H4 (cell line): ENCODE results near the gene PPP1R1A. TPM values are rescaled to one million over a fixed set of nuclear protein-coding genes. Genes with fewer than 3 reads are reported as not detected.

Experiments
- DNase-seq: peaks from one replicate; pipeline ENCODE4 v3.0.0-alpha.2; 2015; ENCODE audit warnings: low spot score
- total RNA-seq: library from RNA; depleted of rRNA; stranded (reverse); fragments of >200 nt; shearing (Covaris generic); gene quantifications from 2 replicates; pipeline ENCODE4 v1.2.3, GENCODE V29; 2014

The PPP1R1A gene
- total RNA-seq, 1 experiment from 2014 or later, result 0.21 TPM

DNA sequence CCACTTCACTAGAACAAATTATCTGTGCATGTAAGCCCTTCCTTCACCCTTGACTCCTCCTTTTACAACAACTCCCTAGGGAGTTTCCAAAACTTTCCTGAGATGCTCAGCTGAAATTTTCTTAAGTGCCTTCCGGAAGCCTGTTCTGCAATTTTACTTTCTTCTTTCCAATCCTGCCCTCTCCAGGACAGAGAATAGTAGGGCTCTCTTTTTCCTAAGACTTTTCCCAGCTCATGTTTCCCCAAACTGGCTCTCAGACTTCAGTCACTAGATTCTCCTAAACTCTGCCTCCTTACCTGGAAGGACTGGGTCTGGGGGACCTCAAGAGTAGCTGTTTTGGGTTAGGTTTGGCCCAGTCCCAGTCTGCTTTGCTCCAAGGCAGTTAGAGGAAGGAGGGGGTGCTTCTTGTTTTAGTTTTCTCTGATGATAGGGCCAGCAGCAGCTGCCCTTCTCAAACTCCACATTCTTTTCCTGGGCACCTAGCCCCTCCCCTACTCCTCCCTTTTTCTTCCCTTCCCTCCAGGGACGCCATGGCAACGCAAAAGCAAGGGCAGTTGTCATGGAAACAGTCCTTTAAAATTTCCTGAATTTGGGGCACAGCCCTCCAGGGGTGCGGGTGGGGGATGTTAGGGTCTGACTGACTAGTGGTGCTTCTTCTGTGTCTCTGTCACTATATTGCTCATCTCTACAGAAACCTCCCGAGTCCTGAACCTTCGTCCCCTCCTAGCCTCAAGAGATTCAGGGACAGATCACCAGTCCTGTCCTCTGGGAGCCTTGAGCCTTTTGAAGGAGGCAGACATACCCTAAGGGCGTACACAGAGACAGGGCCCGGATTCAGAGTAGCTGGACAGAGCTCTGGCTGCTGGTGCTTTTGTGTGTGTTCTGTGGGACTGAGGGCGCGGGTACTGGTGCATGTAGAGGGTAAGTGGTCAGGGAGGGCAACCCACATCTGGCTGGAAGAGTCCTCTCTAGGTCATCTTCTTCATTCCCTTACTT lies 17.0 kb downstream of the PPP1R1A start:
- DNase-seq, result no peak

DNA sequence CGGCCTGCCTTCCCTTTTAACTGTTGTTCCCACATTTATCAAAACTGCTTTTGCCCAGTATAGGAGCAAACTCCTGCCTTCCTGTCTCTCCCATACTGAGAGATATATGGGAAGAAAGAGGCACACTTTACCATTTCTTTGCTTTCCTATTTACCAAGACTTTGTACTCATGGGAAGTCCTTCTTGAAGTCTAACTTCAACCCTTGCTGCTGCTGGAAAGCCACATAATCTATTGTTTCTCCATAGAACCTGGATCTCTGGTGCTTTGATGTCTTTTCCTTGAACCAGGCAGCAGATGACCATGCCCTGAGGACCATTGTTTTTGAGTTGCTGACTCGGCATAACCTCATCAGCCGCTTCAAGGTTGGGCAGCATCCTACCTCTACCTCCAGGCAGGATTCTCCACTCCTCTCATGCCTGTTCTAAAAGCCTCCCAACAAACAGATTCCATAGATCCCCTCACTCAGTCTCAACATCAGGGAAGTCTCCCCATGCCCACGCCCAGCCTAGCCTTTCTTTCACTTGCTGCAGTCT lies 18.4 kb downstream of the PPP1R1A start:
- DNase-seq, result no peak

DNA sequence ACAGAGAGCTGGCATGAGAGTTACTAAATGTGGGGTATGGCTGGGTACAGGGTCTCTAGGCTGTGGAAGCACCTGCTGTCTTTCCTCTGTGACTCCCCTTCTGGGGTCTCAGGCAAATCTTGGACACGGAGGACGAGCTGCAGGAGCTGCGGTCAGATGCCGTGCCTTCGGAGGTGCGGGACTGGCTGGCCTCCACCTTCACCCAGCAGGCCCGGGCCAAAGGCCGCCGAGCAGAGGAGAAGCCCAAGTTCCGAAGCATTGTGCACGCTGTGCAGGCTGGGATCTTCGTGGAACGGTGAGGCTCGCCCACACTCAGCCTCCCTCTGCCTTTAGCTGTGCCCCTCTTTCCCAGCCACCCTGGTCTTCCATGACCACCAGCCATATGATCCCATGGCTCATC lies 19.4 kb downstream of the PPP1R1A start:
- DNase-seq, result no peak

DNA sequence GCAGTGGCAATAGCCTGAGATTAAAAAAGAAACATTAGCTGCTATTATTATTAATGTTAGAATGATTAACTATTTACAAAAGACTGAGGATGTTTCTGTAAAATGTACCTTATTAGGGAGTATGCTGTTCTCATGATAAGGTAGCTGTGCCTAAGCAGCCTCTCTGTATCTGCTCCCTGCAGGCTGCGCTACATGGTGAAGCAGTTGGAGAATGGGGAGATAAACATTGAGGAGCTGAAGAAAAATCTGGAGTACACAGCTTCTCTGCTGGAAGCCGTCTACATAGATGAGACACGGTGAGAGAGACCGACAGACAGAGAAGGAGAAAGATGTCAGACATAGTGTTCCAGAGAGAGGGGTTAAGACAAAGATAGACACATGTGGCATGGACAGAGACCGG lies 21.7 kb downstream of the PPP1R1A start:
- DNase-seq, result no peak

DNA sequence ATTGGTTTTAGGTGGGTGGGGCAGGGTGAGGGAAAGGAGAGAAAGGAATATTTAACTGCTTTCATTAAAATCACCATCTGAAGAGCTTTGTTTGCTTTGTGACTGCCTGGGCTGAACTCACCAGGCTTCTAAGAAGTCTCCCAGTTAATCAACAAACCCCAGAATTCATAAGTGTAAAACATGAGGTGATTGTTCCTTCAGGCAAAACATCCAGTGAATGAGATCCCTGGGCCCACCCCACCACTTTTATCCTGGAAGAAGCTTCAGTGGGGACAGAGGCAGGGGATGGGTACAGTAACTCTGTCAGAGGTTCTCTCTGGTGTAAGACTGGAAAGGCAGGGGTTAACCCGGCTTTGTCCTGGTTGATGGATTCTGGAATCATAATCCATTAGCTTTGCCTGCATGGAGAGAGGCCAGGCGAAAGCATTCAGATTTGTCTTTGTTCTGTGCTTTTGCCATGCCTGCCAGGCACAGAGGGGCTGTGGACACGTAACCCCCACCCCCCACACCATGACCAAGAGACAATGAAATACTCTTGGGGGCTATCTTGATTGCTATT lies 22.4 kb downstream of the PPP1R1A start:
- no peak for DNase-seq

DNA sequence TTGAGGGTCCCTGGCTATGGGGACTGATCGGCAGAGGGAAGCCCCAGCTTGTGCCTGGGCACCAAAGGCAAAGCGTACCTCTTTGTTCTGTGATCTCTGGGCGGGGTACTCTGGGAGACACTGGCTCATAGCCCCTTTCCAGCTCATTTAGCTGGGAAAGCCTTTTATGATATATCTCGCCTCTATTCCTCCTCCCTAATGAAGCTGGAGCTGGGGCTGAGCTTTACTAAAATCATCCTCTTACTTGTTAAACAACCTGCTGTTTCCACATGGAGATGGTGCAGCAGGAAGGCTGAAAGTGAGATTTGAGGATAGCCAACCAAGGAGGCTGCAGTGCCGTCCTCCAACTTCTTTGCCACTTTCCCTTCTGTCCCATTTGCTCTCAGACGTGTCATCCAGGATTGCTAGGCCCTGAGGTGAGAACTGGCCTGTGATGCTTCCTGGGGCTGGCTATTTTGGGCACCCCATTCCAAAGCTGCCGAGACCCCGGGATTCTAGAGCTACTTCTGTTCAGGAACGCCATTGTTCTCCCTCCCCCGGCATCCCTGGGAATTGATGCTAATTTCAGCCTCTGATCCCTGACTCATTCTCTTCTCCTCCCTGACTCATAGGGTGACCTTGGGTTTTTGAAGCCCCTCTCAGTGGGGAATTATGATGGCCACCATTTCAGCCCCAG lies 23.0 kb downstream of the PPP1R1A start:
- DNase-seq, result no peak

DNA sequence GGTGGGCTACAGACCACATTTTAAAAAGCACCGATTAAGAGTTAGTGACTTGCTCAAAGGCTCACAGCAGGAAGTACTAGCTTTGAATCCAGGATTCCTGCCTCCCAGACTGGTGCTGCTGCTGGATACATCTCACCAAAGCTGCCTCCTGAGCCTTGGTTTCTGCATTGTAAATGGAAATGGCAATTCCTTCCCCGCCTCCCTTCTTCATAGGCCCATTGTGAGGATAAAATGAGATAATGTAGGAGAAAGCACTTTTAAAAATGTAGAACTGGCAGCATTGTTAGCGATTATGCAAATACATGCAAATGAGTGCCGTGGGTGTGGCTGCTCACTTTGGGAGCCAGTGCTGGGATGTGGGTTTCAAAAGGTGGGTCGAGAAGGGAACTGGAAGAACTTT lies 23.7 kb downstream of the PPP1R1A start:
- DNase-seq, result no peak

DNA sequence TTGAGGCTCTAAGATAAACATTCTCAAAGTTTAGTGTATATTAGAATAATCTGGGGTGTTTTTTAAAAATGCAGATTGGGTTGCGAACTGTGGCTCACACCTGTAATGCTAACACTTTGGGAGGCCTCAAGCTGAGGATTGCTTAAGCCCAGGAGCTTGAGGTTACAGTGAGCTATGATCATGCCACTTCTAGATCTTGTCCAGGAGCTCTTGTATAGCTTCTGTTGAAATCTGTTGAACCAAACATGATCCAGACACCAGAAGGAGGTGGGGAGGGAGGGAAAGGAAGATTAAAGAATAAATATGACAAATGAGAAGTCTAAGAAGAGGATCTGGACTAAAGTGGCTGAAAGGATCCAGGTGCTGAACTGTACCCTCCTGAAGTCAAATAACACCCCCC lies 24.7 kb downstream of the PPP1R1A start:
- DNase-seq, result no peak

DNA sequence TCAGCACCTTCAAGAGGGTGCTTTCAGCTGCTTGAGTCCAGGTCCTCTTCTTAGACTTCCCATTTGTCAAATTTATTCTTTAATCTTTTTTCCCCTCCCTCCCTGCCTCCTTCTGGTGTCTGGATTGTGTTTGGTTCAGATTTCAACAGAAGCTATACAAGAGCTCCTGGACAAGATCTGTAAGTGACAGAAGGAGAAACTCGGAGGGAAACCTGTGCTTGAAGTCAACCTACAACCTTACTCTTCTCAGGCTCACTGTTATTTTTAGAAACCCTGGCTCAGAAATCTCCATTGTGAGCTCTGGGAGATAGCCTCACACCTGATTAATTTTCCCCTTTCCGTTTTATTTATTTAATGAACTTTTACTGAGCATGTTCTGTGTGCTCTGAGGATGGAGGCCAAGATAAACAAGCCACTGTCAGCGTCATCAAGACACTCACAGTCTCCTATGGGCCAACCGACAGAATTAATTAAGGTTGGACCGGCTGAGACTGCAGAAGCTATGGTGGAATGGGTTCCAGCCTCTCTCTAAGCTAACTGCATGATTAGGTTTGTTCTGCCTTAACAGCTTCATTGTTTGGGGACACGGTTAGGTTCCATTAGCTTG lies 25.6 kb downstream of the PPP1R1A start:
- no peak for DNase-seq

DNA sequence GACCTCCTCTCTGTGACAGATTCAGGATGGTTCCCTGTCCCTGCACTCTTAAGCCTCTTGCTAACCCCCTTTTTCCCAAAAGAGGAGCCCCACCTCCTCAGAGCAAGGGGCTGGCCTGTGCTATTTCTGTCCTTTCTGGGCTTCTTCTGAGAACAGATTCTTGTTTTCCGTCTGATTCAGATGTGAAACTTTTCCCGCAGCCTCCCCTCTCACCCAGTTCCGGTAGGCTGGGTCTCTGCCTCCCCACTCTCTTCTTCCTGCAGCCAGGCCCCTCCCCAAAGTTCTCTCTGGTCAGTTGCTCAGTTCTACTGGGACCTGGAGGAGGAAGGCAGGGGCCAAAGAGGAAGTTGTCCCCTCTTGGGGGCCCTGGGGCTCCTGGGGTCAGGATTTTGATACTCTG lies 27.3 kb downstream of the PPP1R1A start:
- DNase-seq, result no peak

DNA sequence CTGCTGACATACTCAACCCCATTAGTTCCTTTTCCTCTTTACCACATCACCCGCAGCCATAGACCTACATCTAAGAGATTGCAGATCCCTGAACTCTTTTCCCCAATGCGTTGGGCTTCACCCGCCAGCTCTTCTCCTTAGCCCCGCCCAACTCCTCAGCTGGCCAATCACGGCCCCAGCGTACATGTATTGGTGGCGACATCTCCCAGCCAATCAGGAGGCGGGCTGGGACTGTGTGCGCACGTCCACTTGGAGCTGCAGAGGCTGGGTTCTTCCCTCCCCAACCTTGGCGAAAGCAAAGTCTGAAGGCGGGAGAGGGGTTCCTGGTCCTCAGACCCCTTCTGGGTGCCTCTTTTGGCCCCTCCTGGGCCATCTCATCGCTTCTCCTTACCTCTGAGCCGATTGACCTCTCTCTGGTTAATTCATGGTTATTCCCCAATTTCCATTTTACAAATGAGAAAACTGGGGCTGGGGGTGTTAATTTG lies 28.0 kb downstream of the PPP1R1A start:
- peak; percentile 85 for DNase-seq

DNA sequence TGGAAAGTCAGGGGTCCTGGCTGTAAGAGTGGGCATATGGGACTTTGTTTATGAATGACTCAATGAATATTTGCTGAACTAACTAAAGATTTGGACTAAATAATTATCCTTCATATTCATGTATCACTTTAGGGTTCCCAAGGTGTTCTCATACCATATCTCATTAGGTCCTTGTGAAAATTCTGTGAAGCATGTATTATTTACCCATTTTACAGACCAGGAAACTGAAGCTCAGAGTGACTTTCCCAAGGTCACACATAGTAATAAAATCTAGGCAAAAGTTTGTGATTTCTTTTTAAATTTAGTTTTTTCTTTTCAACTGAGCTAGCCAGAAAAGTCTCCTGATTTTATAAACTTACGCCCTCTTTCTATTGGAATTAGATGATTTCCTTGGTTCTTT lies 29.7 kb downstream of the PPP1R1A start:
- DNase-seq, result no peak

DNA sequence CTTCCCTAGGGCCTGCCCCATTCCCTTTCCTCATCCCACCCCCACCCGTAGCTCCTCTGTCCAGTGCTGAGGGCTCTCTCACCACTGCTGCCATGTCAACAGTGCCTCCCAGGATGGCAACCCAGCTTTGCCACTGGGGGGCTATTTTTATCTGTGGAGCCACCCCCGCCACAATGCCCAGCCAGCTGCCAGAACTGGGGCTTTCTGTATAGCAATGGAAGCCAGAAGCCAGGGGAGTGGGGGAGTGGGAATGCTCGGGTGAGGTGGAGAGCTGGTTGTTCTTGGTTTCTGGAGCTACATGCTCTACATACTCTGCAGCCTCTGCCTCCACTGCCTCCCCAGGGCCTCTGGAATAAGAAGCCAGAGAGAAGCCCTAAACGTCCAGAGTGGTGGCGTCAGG lies 30.1 kb downstream of the PPP1R1A start:
- no peak for DNase-seq

DNA sequence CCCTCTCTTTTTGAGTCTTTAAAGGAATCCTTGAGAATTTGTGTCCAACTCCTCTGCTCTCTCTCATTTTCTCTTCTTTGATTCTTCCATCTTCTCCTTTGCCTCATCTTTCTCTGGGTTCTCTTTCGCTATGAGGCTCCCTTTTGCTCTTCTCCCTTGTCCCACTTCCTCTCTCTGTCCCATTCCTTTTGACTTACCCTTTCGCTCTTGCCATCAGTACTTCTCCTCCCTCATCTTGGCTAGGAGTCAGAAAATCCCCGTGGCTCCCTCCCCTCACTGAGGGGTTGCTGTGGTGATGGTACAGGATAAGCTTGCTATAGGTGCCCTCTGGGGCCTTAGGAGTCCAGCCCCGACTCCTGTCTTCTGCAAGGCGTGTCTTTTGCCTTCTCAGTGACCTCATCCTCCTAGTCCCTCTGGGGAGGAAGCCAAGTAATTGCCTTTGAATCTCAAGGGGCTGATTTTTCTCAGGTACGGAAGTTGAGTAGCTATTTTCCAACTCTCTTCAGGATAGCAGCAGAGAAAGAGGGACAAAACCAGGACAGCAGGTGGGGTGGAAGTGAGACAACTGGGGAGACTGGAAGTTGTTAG lies 32.7 kb downstream of the PPP1R1A start:
- DNase-seq, result no peak

DNA sequence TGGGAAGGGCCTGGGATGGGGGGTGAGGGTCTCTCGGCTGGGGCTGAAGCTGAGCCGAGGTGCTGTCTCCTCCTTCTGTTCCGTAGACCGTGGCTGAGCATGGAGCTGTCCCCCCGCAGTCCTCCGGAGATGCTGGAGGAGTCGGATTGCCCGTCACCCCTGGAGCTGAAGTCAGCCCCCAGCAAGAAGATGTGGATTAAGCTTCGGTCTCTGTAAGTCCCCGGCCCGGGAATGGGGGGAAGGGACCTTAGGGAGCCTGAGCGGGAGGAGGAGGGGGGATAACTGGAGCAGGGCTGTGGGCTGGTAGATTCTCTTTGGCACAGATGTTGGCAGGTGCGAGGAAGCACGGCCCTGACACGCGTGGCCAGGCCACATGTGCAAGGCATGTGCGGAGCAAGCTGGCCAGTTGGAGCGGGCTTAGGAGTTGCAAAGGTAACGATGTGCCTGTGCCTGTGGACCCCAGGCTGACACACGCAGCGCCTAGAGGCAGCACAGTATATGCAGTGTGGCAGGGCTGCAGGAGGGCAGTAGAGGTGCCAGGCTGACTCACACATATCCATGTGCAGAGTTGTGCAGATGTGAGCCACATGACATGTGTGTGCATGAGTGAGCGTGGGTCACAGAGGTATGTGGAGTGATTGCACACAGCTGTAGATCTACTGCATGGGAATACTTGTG lies 38.5 kb downstream of the PPP1R1A start:
- peak; percentile 28 for DNase-seq

DNA sequence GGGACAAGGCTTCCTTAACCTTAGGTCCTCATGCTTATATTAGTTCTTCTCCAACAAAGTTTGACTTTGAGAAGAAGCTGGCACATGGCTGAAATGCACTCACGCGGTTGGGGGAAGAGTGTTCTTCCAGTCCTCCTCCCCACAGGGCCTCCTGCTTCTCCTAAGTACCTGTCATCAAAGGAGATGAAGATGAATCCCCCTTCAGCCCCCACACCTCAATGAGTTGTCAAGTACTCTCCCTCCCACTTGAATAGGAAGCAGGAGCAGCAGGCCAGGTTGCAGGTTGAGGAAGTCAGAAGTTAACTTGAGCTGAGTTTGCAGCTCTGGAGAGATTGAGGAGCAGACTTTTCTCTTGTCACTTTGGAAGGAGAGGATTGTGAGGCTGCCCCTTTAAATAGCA lies 41.9 kb downstream of the PPP1R1A start:
- DNase-seq, result no peak

DNA sequence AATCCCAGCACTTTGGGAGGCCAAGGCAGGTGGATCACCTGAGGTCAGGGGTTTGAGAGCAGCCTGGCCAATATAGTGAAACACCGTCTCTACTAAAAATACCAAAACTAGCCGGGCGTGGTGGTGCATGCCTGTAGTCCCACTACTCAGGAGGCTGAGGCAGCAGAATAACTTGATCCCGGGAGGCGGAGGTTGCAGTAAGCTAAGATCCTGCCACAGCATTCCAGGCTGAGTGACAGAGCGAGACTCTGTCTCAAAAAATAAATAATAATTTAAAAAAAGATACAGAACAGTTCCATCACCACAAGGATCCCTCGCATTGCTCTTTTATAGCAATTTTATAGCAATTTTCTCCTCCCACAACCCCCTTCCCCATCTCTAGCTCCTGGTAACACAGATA lies 43.7 kb downstream of the PPP1R1A start:
- DNase-seq, result no peak

DNA sequence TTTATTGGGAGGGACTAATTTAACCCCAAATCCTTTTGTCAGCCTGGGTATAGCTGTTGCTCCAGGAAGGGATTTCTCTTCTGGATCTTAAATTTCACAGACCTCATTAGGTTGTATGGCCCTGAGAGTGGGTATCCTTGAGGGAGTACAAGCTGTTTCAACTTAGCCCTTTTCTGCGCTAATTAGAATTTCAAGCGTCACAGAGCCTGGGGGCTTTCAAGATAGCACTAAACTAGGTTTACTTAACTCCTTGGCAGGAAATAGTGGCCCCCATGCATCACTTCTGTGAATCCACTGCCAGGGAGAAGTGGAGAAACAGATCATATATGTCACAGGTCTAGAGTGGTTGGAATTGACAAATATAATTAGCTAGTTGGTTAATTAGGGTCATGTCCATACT lies 44.9 kb downstream of the PPP1R1A start:
- DNase-seq, result no peak

DNA sequence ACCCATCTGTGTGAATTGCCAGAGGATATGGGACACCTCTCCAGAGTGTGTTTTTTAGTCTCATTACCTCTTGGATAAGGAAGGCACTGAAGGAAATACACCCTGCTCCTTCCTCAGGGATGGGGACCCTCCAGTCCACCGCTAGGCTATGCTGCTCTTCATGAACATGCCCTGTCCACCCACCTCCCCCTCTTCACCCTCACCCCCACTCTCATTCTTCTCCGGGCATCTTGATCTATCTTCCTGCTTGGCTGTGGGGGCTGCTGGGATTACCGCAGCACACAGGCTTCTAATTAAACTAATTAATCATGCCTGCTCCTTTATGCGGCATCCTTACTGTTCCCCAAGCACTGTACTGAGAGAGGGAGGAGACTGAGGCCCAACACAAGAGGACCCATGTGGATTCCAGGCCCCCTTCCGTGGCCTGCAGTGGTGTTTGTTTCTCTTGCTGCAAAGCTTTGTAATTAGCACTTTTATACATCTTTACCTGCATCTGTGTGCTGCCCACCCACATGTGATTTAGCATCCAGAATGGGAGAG lies 46.6 kb downstream of the PPP1R1A start:
- no peak for DNase-seq

DNA sequence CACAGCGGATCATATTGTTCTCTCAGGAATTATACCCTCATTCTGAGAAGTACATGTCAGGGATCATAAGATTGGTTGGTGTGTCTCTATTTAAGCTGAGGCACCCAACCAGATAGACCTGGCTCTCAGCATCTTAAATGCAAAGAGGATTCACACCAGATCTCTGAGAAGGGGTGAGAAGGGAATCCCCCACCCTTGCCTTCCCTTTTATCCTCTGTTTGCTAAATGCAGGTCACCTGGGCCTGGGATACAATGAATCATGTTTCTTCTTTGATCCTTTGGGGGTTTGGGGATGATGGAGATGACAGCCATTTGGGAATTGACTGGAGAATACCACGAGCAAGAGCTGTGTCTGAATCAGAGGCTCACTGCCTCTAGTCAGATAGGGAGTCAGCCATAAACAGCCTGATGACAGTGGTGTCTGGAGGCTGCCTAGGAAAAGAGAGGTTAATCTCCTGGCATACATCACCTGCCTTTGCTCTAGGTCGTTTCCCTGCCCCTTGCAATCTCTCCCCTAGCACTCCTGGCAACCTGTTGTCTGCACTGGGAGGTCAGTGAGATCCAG lies 50.2 kb downstream of the PPP1R1A start:
- DNase-seq, result no peak
